SKM-1 (cell line): ENCODE measurements around the gene LGALS3.

Source experiments
- DNase-seq: peaks from one replicate; lab custom pipeline; 2025; ENCODE audit not compliant: unreplicated experiment; lab: John Stamatoyannopoulos, UW

Gene LGALS3

GRCh38 chr14:55188686-55189295 lies 59.7 kb downstream of the LGALS3 start:
- DNase-seq: no peak

DNA sequence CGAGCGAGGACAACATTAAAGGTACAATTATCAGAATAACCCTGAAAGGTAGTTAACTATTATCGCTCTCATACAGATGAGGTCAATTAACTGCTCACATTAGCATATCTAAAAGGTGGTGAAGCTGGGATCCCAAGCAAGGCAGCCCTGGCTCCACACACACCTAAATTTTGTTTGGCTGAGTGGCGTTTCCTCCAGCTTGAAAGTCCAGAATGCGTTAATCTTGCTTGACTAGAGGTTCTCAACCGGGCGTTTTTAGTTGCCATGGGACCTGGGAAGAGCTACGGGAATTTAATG lies 61.8 kb downstream of the LGALS3 start:
- DNase-seq: no peak

DNA sequence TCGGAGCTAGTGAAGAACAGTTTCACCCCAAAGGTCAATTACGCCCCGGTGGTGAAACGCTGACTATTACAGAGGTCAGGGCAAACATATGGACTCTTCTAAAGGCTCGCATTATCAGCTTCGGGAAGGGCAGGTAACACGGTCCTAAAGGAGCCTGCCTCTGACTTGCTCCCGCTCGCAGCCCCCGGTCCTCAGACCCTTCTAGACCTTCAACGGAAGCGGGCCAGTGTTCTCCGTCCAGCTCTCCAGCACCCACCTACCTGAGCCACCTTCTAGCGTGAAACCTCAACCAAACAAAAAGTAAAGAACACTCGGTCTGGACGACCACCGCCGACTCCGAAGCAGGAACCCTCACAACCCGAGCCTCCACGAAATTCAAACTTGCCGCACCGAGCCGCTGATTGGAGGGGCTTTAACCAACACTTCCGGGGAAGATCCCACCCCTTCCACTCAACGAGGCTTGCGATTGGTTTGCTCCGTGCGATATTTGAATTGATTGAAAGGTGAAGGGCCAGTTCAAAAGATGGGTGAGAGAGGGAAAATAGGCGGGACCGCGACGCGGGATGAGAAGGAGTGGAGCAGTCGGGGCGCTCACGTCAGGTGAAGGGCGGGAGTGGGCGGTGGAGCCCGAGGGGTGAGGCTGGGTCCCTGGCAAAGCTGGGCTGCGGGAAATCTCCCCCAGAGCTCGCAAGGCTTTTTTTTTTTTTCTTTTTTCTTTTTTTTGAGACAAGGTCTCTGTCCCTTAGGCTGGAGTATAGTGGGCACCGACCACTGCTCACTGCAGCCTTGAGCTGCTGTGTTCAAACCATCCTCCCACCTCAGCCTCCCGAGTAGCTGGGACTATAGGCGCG lies 62.4 kb downstream of the LGALS3 start, which contains the start of gene DLGAP5:
Gene DLGAP5 (minus strand): TSS at position 383 of the 851 bp plus-strand sequence. CDS start 2,406 bp downstream, outside the sequence.
- peak; percentile 79 for DNase-seq

GRCh38 chr14:55192054-55192621 lies 63.1 kb downstream of the LGALS3 start:
- DNase-seq: no peak

DNA sequence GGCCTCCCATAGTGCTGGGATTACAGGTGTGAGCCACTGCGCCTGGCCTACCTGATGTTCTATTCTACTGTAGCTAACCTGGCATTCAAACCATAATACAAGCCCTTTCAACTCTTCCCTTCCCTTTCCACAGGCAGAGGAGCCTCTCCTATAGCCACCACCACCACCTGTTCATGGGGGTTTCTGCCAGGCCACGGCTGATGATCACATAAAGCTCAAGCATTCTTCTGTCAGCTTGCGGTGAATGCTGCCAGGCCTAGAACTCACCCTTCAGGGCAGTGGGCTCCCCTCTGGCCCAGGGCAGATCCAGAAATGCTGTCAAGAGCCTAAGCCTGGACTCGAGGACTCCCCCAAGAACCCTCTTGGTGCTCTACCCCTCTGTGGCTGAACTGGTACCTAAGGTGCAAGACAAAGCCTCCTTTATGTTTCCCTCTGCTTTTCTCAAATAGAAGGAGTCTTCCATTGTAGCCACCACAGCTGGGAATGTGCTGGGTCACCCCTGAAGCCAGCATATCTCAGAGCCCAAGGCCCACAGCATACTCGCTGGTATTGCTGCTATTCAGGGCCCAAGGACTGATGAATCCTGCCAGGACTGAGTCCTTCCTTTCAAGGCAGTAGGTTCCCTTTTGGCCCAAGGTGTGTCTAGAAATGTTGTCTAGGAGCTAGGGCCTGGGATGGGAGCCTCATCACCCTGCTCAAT lies 65.8 kb downstream of the LGALS3 start:
- DNase-seq: no peak
